ENCODE data around the gene MYH14.

MYH14 gene

DNA sequence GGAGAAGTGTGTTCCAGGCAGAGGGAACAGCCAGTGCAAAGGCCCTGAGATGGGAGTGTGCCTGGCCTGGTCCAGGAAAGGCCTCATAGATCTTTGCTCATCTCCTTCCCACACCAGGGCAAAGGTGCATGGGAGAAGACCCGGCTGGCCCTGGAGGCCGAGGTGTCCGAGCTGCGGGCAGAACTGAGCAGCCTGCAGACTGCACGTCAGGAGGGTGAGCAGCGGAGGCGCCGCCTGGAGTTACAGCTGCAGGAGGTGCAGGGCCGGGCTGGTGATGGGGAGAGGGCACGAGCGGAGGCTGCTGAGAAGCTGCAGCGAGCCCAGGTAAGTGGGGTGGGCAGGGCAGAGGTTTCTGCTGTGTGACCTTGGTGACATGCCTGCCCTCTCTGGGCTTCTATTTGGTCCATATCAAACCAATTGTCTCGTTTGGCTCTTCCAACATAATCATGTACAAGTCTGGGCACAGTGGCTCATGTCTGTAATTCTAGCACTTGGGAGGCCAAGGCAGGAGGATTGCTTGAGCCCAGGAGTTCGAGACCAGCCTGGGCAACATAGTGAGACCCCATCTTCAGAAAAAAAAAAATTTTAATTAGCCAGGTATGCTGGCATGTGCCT lies 74.7 kb downstream of the MYH14 start:
- H3K36me3 Mint-ChIP-seq (ENCODE audit: low read depth) = peaks cover 7% of the 10 kb centered on the region
- H3K27me3 Mint-ChIP-seq (ENCODE audit: low read depth) = no peaks in the 10 kb centered on the region
- H3K4me1 Mint-ChIP-seq = no peaks in the 10 kb centered on the region
- TF ChIP-seq CTCF (IDR thresholded peaks at IDR 0.05; ENCODE audit: unreplicated experiment in 3 of 3) = no peak
- H3K27ac Mint-ChIP-seq = no peak overlapping the region
- no peaks in the 10 kb centered on the region for H3K9me3 Mint-ChIP-seq
- no peak overlapping the region for H3K4me3 Mint-ChIP-seq

DNA sequence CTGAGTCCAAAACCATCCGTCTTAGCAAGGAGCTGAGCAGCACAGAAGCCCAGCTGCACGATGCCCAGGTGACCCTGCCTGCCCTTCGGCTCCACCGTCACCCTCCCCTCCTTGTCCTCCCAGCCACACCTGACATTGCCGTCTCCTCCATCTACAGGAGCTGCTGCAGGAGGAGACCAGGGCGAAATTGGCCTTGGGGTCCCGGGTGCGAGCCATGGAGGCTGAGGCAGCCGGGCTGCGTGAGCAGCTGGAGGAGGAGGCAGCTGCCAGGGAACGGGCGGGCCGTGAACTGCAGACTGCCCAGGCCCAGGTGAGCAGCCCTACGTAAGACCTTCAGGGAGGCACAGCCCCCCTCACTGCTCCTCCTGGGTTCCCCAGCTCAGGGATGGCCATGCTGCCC lies 76.7 kb downstream of the MYH14 start:
- H3K4me1 Mint-ChIP-seq = no peaks in the 10 kb centered on the region
- no peak for TF ChIP-seq CTCF (IDR thresholded peaks at IDR 0.05; ENCODE audit: unreplicated experiment in 3 of 3)
- no peak overlapping the region for H3K27ac Mint-ChIP-seq
- no peak overlapping the region for H3K4me3 Mint-ChIP-seq
- H3K27me3 Mint-ChIP-seq (ENCODE audit: low read depth) = no peaks in the 10 kb centered on the region
- peaks cover 3% of the 10 kb centered on the region for H3K9me3 Mint-ChIP-seq
- H3K36me3 Mint-ChIP-seq (ENCODE audit: low read depth) = peaks cover 9% of the 10 kb centered on the region

DNA sequence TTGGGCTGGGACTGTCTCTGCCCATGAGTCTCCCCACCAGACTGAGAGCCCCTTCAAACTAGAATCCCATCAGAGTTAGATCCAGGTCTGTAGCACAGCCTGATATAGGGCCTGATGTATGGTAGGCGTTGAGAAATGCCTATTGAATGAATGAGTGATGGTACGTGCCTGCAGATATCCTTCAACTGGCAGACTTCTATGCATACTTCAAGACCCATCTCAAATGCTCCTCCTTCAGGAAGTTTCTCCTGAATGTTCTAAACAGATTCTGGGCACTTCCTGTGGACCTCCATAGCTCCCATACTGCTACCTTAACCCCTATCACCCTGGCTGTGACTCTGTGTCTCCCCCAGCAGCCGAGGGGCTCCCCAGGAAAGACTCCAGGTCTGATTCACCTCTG lies 77.6 kb downstream of the MYH14 start:
- TF ChIP-seq CTCF (IDR thresholded peaks at IDR 0.05; ENCODE audit: unreplicated experiment in 3 of 3) = no peak
- H3K4me3 Mint-ChIP-seq = no peak overlapping the region

DNA sequence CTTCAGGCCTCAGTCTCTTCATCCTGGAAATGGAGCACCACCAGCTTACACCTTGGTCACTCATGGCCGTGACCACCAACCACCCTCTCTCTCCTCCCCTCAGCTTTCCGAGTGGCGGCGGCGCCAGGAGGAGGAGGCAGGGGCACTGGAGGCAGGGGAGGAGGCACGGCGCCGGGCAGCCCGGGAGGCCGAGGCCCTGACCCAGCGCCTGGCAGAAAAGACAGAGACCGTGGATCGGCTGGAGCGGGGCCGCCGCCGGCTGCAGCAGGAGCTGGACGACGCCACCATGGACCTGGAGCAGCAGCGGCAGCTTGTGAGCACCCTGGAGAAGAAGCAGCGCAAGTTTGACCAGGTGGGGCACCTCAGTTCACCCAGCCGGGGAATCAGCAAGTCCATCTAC lies 78.1 kb downstream of the MYH14 start:
- Mint-ChIP-seq H3K9me3 (peaks cover 9% of the 10 kb centered on the region), H3K27me3 (ENCODE audit: low read depth) (no peaks in the 10 kb centered on the region), H3K4me1 (no peaks in the 10 kb centered on the region), H3K36me3 (ENCODE audit: low read depth) (peaks cover 21% of the 10 kb centered on the region), H3K4me3 (no peak overlapping the region), H3K27ac (no peak overlapping the region)
- no peak for TF ChIP-seq CTCF (IDR thresholded peaks at IDR 0.05; ENCODE audit: unreplicated experiment in 3 of 3)

More for the DNA sequence above, 77.6 kb downstream of the MYH14 start:
- peaks cover 17% of the 10 kb centered on the region for H3K36me3 Mint-ChIP-seq (ENCODE audit: low read depth)
- no peaks in the 10 kb centered on the region for H3K27me3 Mint-ChIP-seq (ENCODE audit: low read depth)
- H3K27ac Mint-ChIP-seq = no peak overlapping the region
- no peaks in the 10 kb centered on the region for H3K4me1 Mint-ChIP-seq
- H3K9me3 Mint-ChIP-seq = peaks cover 9% of the 10 kb centered on the region

GRCh38 chr19:50285833-50286232 lies 82.4 kb downstream of the MYH14 start:
- Mint-ChIP-seq H3K27me3 (ENCODE audit: low read depth) (no peaks in the 10 kb centered on the region), H3K27ac (no peak overlapping the region), H3K4me3 (no peak overlapping the region), H3K9me3 (peaks cover 28% of the 10 kb centered on the region), H3K4me1 (no peaks in the 10 kb centered on the region), H3K36me3 (ENCODE audit: low read depth) (peaks cover 44% of the 10 kb centered on the region)
- TF ChIP-seq CTCF (IDR thresholded peaks at IDR 0.05; ENCODE audit: unreplicated experiment in 3 of 3) = no peak

GRCh38 chr19:50286443-50286842 lies 83.0 kb downstream of the MYH14 start:
- H3K9me3 Mint-ChIP-seq = peaks cover 28% of the 10 kb centered on the region
- H3K27me3 Mint-ChIP-seq (ENCODE audit: low read depth) = no peaks in the 10 kb centered on the region
- no peak for TF ChIP-seq CTCF (IDR thresholded peaks at IDR 0.05; ENCODE audit: unreplicated experiment in 3 of 3)
- peaks cover 44% of the 10 kb centered on the region for H3K36me3 Mint-ChIP-seq (ENCODE audit: low read depth)
- H3K27ac Mint-ChIP-seq = no peak overlapping the region
- no peak overlapping the region for H3K4me3 Mint-ChIP-seq
- no peaks in the 10 kb centered on the region for H3K4me1 Mint-ChIP-seq
